Measurements from ENCODE around the gene ADRA2C. TPM values are rescaled to one million over a fixed set of nuclear protein-coding genes. Genes with fewer than 3 reads are reported as not detected.

Gene ADRA2C
- total and polyA plus RNA-seq, 12 donors: 2.8 to 8.8 (median 5.5) TPM

GRCh38 chr4:3745886-3746656, 20.1 kb upstream of the ADRA2C start:
- TF ChIP-seq CTCF (IDR thresholded peaks at IDR 0.05): no peak
- intact Hi-C loops (cut with DNase I): loop anchor here in 1 of 10 donors (10.0 kb wide), 1 partner anchor 129 kb away; no protein-coding TSS in a partner anchor
- Histone ChIP-seq H3K36me3 (no peaks in the 10 kb centered on the region), H3K27ac (no peak overlapping the region), H3K4me1 (peaks cover 0 to 18% (median 3%) of the 10 kb centered on the region in 9 donors), H3K4me3 (no peak overlapping the region), H3K9me3 (peaks cover 0 to 11% (median 0%) of the 10 kb centered on the region in 11 donors), H3K27me3 (peaks cover 22 to 90% (median 63%) of the 10 kb centered on the region in 7 donors)
- ATAC-seq (no peak), DNase-seq (no peak)
- 64 to 68% methylated on average over 32 of the region's 32 CpGs for WGBS, 2 donors

- H3K9me3 ChIP-seq: peaks cover 0 to 11% (median 0%) of the 10 kb centered on the region in 11 donors
- no peak overlapping the region for H3K27ac ChIP-seq
- ATAC-seq (peak in 2 of 8 donors; percentile 11 to 79), DNase-seq (no peak)
- H3K36me3 ChIP-seq: no peaks in the 10 kb centered on the region
- TF ChIP-seq CTCF (IDR thresholded peaks at IDR 0.05): no peak
- no peak overlapping the region for H3K4me3 ChIP-seq
- WGBS, 2 donors: 76 to 78% methylated on average over 19 to 21 of the region's 23 CpGs
- intact Hi-C loops (cut with DNase I): loop anchor here in 1 of 10 donors (10.0 kb wide), 1 partner anchor 128 kb away; no protein-coding TSS in a partner anchor
- H3K4me1 ChIP-seq: peaks cover 0 to 18% (median 3%) of the 10 kb centered on the region in 9 donors
- H3K27me3 ChIP-seq: peaks cover 22 to 92% (median 62%) of the 10 kb centered on the region in 7 donors
Observed at GRCh38 chr4:3746701-3747580, 19.2 kb upstream of the ADRA2C start.

- 9 to 13% methylated on average over 16 of the region's 16 CpGs for WGBS, 2 donors
- Histone ChIP-seq H3K27me3 (peaks cover 18 to 92% (median 60%) of the 10 kb centered on the region in 7 donors), H3K4me3 (no peak overlapping the region), H3K4me1 (peaks cover 0 to 18% (median 3%) of the 10 kb centered on the region in 9 donors), H3K9me3 (peaks cover 0 to 6% (median 0%) of the 10 kb centered on the region in 11 donors), H3K27ac (no peak overlapping the region), H3K36me3 (no peaks in the 10 kb centered on the region)
- ATAC-seq: peak in 1 of 8 donors; percentile 35
- TF ChIP-seq CTCF (IDR thresholded peaks at IDR 0.05): peak in 7 of 9 donors; percentile 29 to 53 (median 44)
- intact Hi-C loops (cut with DNase I): loop anchor here in 1 of 10 donors (10.0 kb wide), 1 partner anchor 127 kb away; no protein-coding TSS in a partner anchor
- no peak for DNase-seq
Observed at GRCh38 chr4:3747581-3747904, 18.6 kb upstream of the ADRA2C start.
